ENCODE data around the gene TMSB10.

DNA sequence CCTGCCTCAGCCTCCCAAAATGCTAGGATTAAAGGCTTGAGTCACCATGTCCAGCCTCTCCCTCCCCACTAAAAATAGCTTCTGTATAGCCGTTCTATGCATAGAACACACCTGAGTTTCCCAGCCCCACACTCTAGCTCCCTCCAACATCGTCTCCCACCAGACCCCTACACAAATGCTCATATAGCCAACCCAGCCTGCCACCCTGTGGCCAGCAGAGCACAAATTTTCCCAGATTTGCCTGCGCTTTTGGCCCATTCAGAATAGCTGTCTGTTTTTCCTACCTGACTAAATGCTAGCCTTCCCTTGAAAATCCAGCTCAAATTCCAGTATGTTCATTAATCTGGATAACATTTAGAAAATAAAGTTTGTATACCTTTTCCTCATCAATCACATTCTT lies 47.3 kb upstream of the TMSB10 start:
- TF ChIP-seq, protein P1, sequence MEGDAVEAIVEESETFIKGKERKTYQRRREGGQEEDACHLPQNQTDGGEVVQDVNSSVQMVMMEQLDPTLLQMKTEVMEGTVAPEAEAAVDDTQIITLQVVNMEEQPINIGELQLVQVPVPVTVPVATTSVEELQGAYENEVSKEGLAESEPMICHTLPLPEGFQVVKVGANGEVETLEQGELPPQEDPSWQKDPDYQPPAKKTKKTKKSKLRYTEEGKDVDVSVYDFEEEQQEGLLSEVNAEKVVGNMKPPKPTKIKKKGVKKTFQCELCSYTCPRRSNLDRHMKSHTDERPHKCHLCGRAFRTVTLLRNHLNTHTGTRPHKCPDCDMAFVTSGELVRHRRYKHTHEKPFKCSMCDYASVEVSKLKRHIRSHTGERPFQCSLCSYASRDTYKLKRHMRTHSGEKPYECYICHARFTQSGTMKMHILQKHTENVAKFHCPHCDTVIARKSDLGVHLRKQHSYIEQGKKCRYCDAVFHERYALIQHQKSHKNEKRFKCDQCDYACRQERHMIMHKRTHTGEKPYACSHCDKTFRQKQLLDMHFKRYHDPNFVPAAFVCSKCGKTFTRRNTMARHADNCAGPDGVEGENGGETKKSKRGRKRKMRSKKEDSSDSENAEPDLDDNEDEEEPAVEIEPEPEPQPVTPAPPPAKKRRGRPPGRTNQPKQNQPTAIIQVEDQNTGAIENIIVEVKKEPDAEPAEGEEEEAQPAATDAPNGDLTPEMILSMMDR (conservative IDR thresholded peaks at IDR 0.05) = no peak
- TF ChIP-seq ZFX (IDR thresholded peaks at IDR 0.05) = no peak
